Inferior parietal cortex (tissue), 1 donor: Measurements from ENCODE around the gene LCOR.
"Not testable (repeated sequence)": the region's sequence is repeated elsewhere in the genome, so short reads cannot be mapped to it uniquely, and the experiment has no call there.

Experiments
- DNase-seq: peaks from one replicate; pipeline ENCODE4 v3.0.0-alpha.2; 2016; ENCODE audit errors: extremely low spot score

LCOR gene

DNA sequence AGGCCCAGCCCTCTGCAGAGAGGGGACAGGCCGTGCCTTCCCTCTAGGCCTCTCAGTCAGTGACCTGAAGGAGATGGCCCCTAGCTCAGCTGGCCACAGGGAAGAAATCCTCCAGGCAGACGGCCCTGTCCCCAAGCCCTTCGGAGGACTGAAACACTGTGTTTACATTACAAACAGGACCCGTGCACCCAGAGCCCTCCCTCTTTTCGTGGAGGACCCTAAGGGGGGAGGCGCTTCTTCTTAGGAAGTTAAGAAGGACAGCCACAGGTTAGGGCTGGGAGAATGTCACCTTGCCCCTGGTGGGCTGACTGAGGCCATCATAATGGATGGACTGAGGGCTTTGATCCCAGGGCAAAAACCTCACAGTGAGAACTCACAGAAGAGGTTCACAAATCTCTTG is 198.8 kb downstream of the LCOR start:
- no peak for DNase-seq

DNA sequence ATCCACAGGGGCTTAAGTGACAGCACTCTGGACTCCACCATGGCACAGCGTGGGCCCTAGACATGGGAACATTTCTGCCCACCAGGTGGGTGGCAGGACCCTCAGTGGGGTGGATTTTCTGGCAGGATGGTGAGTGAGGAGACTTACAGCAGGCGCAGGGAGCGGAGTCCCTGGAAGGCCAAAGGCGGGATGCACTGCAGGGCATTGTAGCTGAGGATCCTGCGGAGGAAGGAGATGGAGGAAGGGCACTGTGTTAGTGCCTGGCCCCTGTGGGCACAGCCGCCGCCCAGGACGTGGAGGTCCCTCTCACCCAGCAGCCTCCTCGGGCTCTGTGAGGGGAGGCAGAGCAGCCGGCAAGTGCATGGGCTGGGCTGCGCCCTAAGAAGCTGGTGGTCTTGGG is 199.4 kb downstream of the LCOR start:
- no peak for DNase-seq

DNA sequence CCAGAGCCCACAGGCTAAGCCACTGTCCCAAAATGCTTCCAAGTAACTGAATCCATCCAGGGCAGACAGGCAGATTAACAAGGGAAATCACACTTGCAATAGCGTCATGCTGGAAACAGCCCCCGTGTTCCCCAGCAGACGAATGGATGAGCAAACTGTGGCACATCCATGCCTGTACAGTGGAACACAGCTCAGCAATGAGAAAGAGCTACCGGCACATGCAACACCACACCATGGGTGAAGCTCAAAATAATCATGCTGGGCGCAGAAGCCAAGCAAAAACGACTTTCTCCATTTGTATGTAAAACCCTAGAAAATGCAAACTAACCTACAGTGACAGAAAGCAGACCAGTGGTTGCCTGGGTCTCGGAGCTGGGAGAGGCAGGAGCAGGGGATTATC is 200.5 kb downstream of the LCOR start:
- no peak for DNase-seq

DNA sequence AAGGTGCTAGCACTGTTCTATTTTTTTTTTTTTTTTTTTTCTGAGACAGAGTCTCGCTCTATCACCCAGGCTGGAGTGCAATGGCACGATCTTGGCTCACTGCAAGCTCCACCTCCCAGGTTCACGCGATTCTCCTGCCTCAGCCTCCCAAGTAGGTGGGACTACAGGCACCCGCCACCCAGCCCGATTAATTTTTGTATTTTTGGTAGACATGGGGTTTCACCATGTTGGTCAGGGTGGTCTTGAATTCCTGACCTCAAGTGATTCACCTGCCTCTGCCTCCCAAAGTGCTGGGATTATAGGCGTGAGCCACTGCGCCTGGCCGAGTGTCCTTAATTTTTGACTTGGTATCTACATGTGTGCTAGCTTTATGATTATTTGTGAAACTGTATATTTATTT is 201.7 kb downstream of the LCOR start:
- DNase-seq = not testable (repeated sequence)

DNA sequence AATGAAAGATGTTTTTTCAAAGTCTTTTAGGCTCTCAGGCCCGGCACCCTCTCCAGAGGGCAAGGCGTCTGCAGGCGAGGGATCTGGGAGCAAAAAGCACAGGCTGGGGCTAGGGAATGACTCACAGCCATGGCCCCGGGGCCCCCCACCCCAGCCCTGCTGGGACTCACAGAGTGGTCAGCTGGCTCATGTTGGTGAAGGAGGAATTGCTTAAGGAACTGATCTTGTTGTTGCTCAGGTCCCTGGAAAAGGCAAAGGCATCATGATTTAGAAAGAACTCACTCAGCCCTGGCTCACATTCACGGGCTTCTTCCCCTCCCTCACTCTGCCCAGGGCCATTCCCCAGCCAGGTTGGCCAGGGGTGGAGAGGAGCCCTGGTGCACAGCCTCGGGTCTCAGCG is 202.2 kb downstream of the LCOR start:
- no peak for DNase-seq

GRCh38 chr10:97034958-97035769 is 203.1 kb downstream of the LCOR start:
- no peak for DNase-seq

- DNase-seq = peak; percentile 91
Observed at GRCh38 chr10:97037365-97038361, 205.6 kb downstream of the LCOR start.

- DNase-seq = no peak
Observed at GRCh38 chr10:97038688-97039087, 206.6 kb downstream of the LCOR start.

- no peak for DNase-seq
Observed at GRCh38 chr10:97039538-97040247, 207.6 kb downstream of the LCOR start.

DNA sequence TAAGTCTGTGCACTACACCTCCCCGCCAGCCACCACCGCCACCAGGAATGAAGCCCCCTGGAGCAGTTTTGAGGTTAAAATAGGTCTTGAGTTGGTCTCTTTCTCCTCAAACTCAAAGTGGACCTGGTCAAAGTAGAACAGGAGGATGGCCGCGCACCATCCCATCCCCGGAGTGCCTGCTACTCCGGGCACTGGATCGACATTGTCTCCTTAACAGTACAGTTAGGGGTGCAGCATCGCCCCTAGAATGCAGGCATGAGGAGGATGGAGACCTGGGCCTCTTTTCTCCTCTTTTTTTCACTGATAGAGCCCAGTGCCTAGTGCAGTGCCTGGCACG is 208.1 kb downstream of the LCOR start:
- no peak for DNase-seq

- no peak for DNase-seq
Observed at GRCh38 chr10:97040706-97041105, 208.6 kb downstream of the LCOR start.

- DNase-seq = no peak
Observed at GRCh38 chr10:97042081-97042480, 210.0 kb downstream of the LCOR start.

GRCh38 chr10:97042716-97043562 is 210.8 kb downstream of the LCOR start:
- DNase-seq = no peak

GRCh38 chr10:97043563-97043855 is 211.4 kb downstream of the LCOR start:
- DNase-seq = no peak
